ENCODE data around the gene YPEL3. TPM values are rescaled to one million over a fixed set of nuclear protein-coding genes. Genes with fewer than 3 reads are reported as not detected.
A peak's percentile ranks its signal among the peaks of the same experiment; 100 is the strongest.

Gene YPEL3
- total and polyA plus RNA-seq, 4 experiments from 2014 or later: 172 to 331 (median 265) TPM

- Histone ChIP-seq H3K27ac (ENCODE audit: low read depth, low read length) (no peak overlapping the region), H3K36me3 (ENCODE audit: insufficient read depth, low read length) (no peaks in the 10 kb centered on the region), H3K4me3 (ENCODE audit: low read length in 2 of 2) (no peak overlapping the region), H3K9me3 (ENCODE audit: control insufficient read depth in 1 of 2, low read length in 2 of 2) (no peaks in the 10 kb centered on the region), H3K27me3 (ENCODE audit: insufficient read depth, low read length) (no peaks in the 10 kb centered on the region), H3K4me1 (ENCODE audit: insufficient read depth, low read length) (peaks cover 8% of the 10 kb centered on the region)
- peaks cover 3 to 25% (median 8%) of the 10 kb centered on the region in 4 donors for H3K4me1 Mint-ChIP-seq
- intact Hi-C loops (cut with micrococcal nuclease): no loop called here
- no peak for DNase-seq
- H3K36me3 Mint-ChIP-seq: peaks cover 0 to 13% of the 10 kb centered on the region in 2 donors
- ChIA-PET CTCF (ENCODE audit: partially characterized antibody) (interaction anchor here (0.9 kb wide), 1 partner anchor 18 kb away, joined by 3 read pairs; no protein-coding TSS in a partner anchor), POLR2A (ENCODE audit: partially characterized antibody) (interaction anchor here (1.6 kb wide), 1 partner anchor 32 kb away, joined by 7 read pairs; no protein-coding TSS in a partner anchor)
- peaks cover 0 to 2% (median 0%) of the 10 kb centered on the region in 8 donors for H3K9me3 Mint-ChIP-seq
- peak overlapping the region in 2 of 7 donors; percentile 35 to 59 for H3K27ac Mint-ChIP-seq
- peak overlapping the region in 1 of 8 donors; percentile 39 for H3K4me3 Mint-ChIP-seq
- no peaks in the 10 kb centered on the region for H3K27me3 Mint-ChIP-seq
These were observed 35.0 kb downstream of the YPEL3 start for GRCh38 chr16:30060836-30061554.

- no peak overlapping the region for H3K27ac ChIP-seq (ENCODE audit: low read depth, low read length)
- ChIA-PET CTCF (ENCODE audit: partially characterized antibody) (no interaction called here), POLR2A (ENCODE audit: partially characterized antibody) (no interaction called here)
- DNase-seq: no peak
- no peaks in the 10 kb centered on the region for H3K9me3 ChIP-seq (ENCODE audit: control insufficient read depth in 1 of 2, low read length in 2 of 2)
- H3K36me3 Mint-ChIP-seq: peaks cover 0 to 8% of the 10 kb centered on the region in 2 donors
- H3K27ac Mint-ChIP-seq: peak overlapping the region in 1 of 7 donors; percentile 59
- peaks cover 4 to 24% (median 8%) of the 10 kb centered on the region in 4 donors for H3K4me1 Mint-ChIP-seq
- no peak overlapping the region for H3K4me3 ChIP-seq (ENCODE audit: low read length in 2 of 2)
- H3K27me3 ChIP-seq (ENCODE audit: insufficient read depth, low read length): no peaks in the 10 kb centered on the region
- H3K4me3 Mint-ChIP-seq: peak overlapping the region in 1 of 8 donors; percentile 39
- H3K36me3 ChIP-seq (ENCODE audit: insufficient read depth, low read length): no peaks in the 10 kb centered on the region
- intact Hi-C loops (cut with micrococcal nuclease): no loop called here
- peaks cover 0 to 2% (median 0%) of the 10 kb centered on the region in 8 donors for H3K9me3 Mint-ChIP-seq
- no peaks in the 10 kb centered on the region for H3K27me3 Mint-ChIP-seq
- H3K4me1 ChIP-seq (ENCODE audit: insufficient read depth, low read length): peaks cover 13% of the 10 kb centered on the region
These were observed 35.7 kb downstream of the YPEL3 start for GRCh38 chr16:30060346-30060745.

- H3K27me3 Mint-ChIP-seq: no peaks in the 10 kb centered on the region
- ChIA-PET CTCF (ENCODE audit: partially characterized antibody) (interaction anchor here (0.8 to 4.1 kb wide), 17 partner anchors 8 to 377 kb away, joined by 3 to 26 read pairs (median 4); partner anchors contain the start of genes ALDOA, PPP4C, QPRT and TBX6), POLR2A (ENCODE audit: partially characterized antibody) (interaction anchor here (1.0 to 5.0 kb wide), 7 partner anchors 10 to 131 kb away, joined by 3 to 91 read pairs (median 4); partner anchors contain the start of genes ALDOA, CORO1A and TBX6)
- Histone ChIP-seq H3K27me3 (ENCODE audit: insufficient read depth, low read length) (no peaks in the 10 kb centered on the region), H3K9me3 (ENCODE audit: control insufficient read depth in 1 of 2, low read length in 2 of 2) (no peaks in the 10 kb centered on the region), H3K4me1 (ENCODE audit: insufficient read depth, low read length) (peaks cover 21% of the 10 kb centered on the region), H3K36me3 (ENCODE audit: insufficient read depth, low read length) (no peaks in the 10 kb centered on the region), H3K4me3 (ENCODE audit: low read length in 2 of 2) (no peak overlapping the region), H3K27ac (ENCODE audit: low read depth, low read length) (no peak overlapping the region)
- H3K9me3 Mint-ChIP-seq: peaks cover 0 to 2% (median 0%) of the 10 kb centered on the region in 8 donors
- H3K4me3 Mint-ChIP-seq: peak overlapping the region in 7 of 8 donors; percentile 51 to 77 (median 70)
- intact Hi-C loops (cut with micrococcal nuclease): no loop called here
- peaks cover 10 to 31% (median 23%) of the 10 kb centered on the region in 4 donors for H3K4me1 Mint-ChIP-seq
- DNase-seq: peak; percentile 36 to 51 (median 44)
- H3K36me3 Mint-ChIP-seq: peaks cover 0 to 1% of the 10 kb centered on the region in 2 donors
- H3K27ac Mint-ChIP-seq: peak overlapping the region in 6 of 7 donors; percentile 38 to 83 (median 64)
These were observed 41.0 kb downstream of the YPEL3 start for GRCh38 chr16:30054959-30055553.

- intact Hi-C loops (cut with micrococcal nuclease): no loop called here
- POLR2A ChIA-PET (ENCODE audit: partially characterized antibody): interaction anchor here (1.0 to 5.0 kb wide), 6 partner anchors 10 to 131 kb away, joined by 3 to 91 read pairs (median 4); partner anchors contain the start of genes ALDOA, CORO1A and TBX6
- peak overlapping the region in 4 of 7 donors; percentile 52 to 83 (median 66) for H3K27ac Mint-ChIP-seq
These were observed 41.6 kb downstream of the YPEL3 start for GRCh38 chr16:30054451-30054850.

GRCh38 chr16:30053376-30054015 lies 42.5 kb downstream of the YPEL3 start:
- H3K4me3 Mint-ChIP-seq: peak overlapping the region; percentile 63 to 93 (median 74)
- peaks cover 21% of the 10 kb centered on the region for H3K4me1 ChIP-seq (ENCODE audit: insufficient read depth, low read length)
- no peak overlapping the region for H3K27ac ChIP-seq (ENCODE audit: low read depth, low read length)
- peak overlapping the region; percentile 23 to 64 for H3K4me3 ChIP-seq (ENCODE audit: low read length in 2 of 2)
- peaks cover 0 to 2% (median 0%) of the 10 kb centered on the region in 8 donors for H3K9me3 Mint-ChIP-seq
- peak overlapping the region in 6 of 7 donors; percentile 25 to 87 (median 72) for H3K27ac Mint-ChIP-seq
- DNase-seq: no peak
- H3K27me3 Mint-ChIP-seq: no peaks in the 10 kb centered on the region
- H3K9me3 ChIP-seq (ENCODE audit: control insufficient read depth in 1 of 2, low read length in 2 of 2): no peaks in the 10 kb centered on the region
- CTCF ChIA-PET (ENCODE audit: partially characterized antibody): interaction anchor here (0.6 to 4.1 kb wide), 4 partner anchors 10 to 206 kb away, joined by 3 to 21 read pairs (median 4); partner anchors contain the start of genes ALDOA and TLCD3B
- H3K27me3 ChIP-seq (ENCODE audit: insufficient read depth, low read length): no peaks in the 10 kb centered on the region
- POLR2A ChIA-PET (ENCODE audit: partially characterized antibody): interaction anchor here (0.9 to 5.0 kb wide), 5 partner anchors 11 to 133 kb away, joined by 3 to 91 read pairs (median 3); partner anchors contain the start of genes ALDOA, PPP4C and TBX6
- H3K36me3 ChIP-seq (ENCODE audit: insufficient read depth, low read length): no peaks in the 10 kb centered on the region
- H3K36me3 Mint-ChIP-seq: peaks cover 0 to 1% of the 10 kb centered on the region in 2 donors
- H3K4me1 Mint-ChIP-seq: peaks cover 10 to 31% (median 23%) of the 10 kb centered on the region in 4 donors
- intact Hi-C loops (cut with micrococcal nuclease): loop anchor here (1.0 kb wide), 2 partner anchors 12 to 38 kb away; partner anchors contain the start of genes ALDOA and TBX6

More at GRCh38 chr16:30054451-30054850, 41.6 kb downstream of the YPEL3 start:
- no peak for DNase-seq
- H3K4me3 Mint-ChIP-seq: peak overlapping the region in 7 of 8 donors; percentile 28 to 75 (median 59)
- no peaks in the 10 kb centered on the region for H3K36me3 ChIP-seq (ENCODE audit: insufficient read depth, low read length)
- H3K9me3 Mint-ChIP-seq: peaks cover 0 to 2% (median 0%) of the 10 kb centered on the region in 8 donors
- CTCF ChIA-PET (ENCODE audit: partially characterized antibody): interaction anchor here (0.8 to 4.1 kb wide), 10 partner anchors 9 to 376 kb away, joined by 3 to 26 read pairs (median 6); partner anchors contain the start of genes ALDOA, PPP4C, QPRT and TBX6
- no peaks in the 10 kb centered on the region for H3K27me3 Mint-ChIP-seq
- peaks cover 21% of the 10 kb centered on the region for H3K4me1 ChIP-seq (ENCODE audit: insufficient read depth, low read length)
- H3K4me1 Mint-ChIP-seq: peaks cover 10 to 31% (median 23%) of the 10 kb centered on the region in 4 donors
- H3K27me3 ChIP-seq (ENCODE audit: insufficient read depth, low read length): no peaks in the 10 kb centered on the region
- peaks cover 0 to 1% of the 10 kb centered on the region in 2 donors for H3K36me3 Mint-ChIP-seq
- no peak overlapping the region for H3K4me3 ChIP-seq (ENCODE audit: low read length in 2 of 2)
- no peak overlapping the region for H3K27ac ChIP-seq (ENCODE audit: low read depth, low read length)
- no peaks in the 10 kb centered on the region for H3K9me3 ChIP-seq (ENCODE audit: control insufficient read depth in 1 of 2, low read length in 2 of 2)

GRCh38 chr16:30052671-30053372 lies 43.2 kb downstream of the YPEL3 start:
- intact Hi-C loops (cut with micrococcal nuclease): loop anchor here (1.0 kb wide), 2 partner anchors 12 to 38 kb away; partner anchors contain the start of genes ALDOA and TBX6
- ChIA-PET CTCF (ENCODE audit: partially characterized antibody) (interaction anchor here (0.6 to 4.1 kb wide), 4 partner anchors 10 to 206 kb away, joined by 3 to 21 read pairs (median 4); partner anchors contain the start of genes ALDOA and TLCD3B), POLR2A (ENCODE audit: partially characterized antibody) (interaction anchor here (0.9 to 5.0 kb wide), 5 partner anchors 12 to 133 kb away, joined by 3 to 91 read pairs (median 3); partner anchors contain the start of genes ALDOA, PPP4C and TBX6)
- no peaks in the 10 kb centered on the region for H3K27me3 Mint-ChIP-seq
- H3K9me3 ChIP-seq (ENCODE audit: control insufficient read depth in 1 of 2, low read length in 2 of 2): no peaks in the 10 kb centered on the region
- peak; percentile 80 to 88 (median 82) for DNase-seq
- peaks cover 21% of the 10 kb centered on the region for H3K4me1 ChIP-seq (ENCODE audit: insufficient read depth, low read length)
- H3K27ac ChIP-seq (ENCODE audit: low read depth, low read length): no peak overlapping the region
- H3K9me3 Mint-ChIP-seq: peaks cover 0 to 2% (median 0%) of the 10 kb centered on the region in 8 donors
- H3K27me3 ChIP-seq (ENCODE audit: insufficient read depth, low read length): no peaks in the 10 kb centered on the region
- peaks cover 10 to 31% (median 23%) of the 10 kb centered on the region in 4 donors for H3K4me1 Mint-ChIP-seq
- peak overlapping the region; percentile 84 to 93 (median 87) for H3K4me3 Mint-ChIP-seq
- peak overlapping the region in 6 of 7 donors; percentile 53 to 94 (median 79) for H3K27ac Mint-ChIP-seq
- no peaks in the 10 kb centered on the region for H3K36me3 ChIP-seq (ENCODE audit: insufficient read depth, low read length)
- peak overlapping the region; percentile 23 to 64 for H3K4me3 ChIP-seq (ENCODE audit: low read length in 2 of 2)
- peaks cover 0 to 1% of the 10 kb centered on the region in 2 donors for H3K36me3 Mint-ChIP-seq

All from CD4-positive, alpha-beta memory T cell (primary cell).